Ovary (tissue), 9 donors: ENCODE results near the gene GRIK4. TPM values are rescaled to one million over a fixed set of nuclear protein-coding genes. Genes with fewer than 3 reads are reported as not detected.

Experiments
- DNase-seq, 5 donors: peaks; one replicate each; pipeline ENCODE4 v3.0.0-alpha.2; 2019 to 2020
- H3K27ac ChIP-seq, 2 donors: fragments of 200-600 bp; one replicate each; pipeline versions ENCODE4 v1.5.1 to v1.8.0; 2019 to 2022
- H3K27me3 ChIP-seq: fragments of 200-600 bp; one replicate; pipeline ENCODE4 v1.8.0; 2022
- H3K36me3 ChIP-seq: fragments of 200-600 bp; sonication (generic); one replicate; pipeline ENCODE4 v1.5.1; 2019
- H3K4me1 ChIP-seq: one replicate; pipeline ENCODE4 v1.8.1; 2013; ENCODE audit warnings: mild to moderate bottlenecking, moderate library complexity; ENCODE audit not compliant: insufficient read depth
- H3K4me3 ChIP-seq: fragments of 200-600 bp; sonication (generic); one replicate; pipeline ENCODE4 v1.5.1; 2017
- H3K9me3 ChIP-seq, 2 donors: fragments of 200-600 bp in 1 of 2; sonication (generic) in 1 of 2; one replicate each; pipeline versions ENCODE4 v1.5.1 to v1.8.1; 2013 to 2019; ENCODE audit warnings: mild to moderate bottlenecking in 1 of 2, moderate library complexity in 1 of 2
- EP300 ChIP-seq: sonication (generic); formaldehyde crosslinking; IDR thresholded peaks from one replicate; pipeline ENCODE4 v1.6.1; 2017; ENCODE audit warnings: antibody characterized with exemption
- POLR2A ChIP-seq: fragments of 450-650 bp; IDR thresholded peaks from one replicate; pipeline ENCODE4 v1.6.1; 2017; ENCODE audit warnings: antibody characterized with exemption, mild to moderate bottlenecking, moderate library complexity
- WGBS, 3 donors: extraction: QIAGEN DNeasy Blood & Tissue Kit in 1 of 3; methylation state at CpG; one replicate each; pipeline versions ENCODE4 v1.1.5 to v1.1.7; 2013 to 2017; 5-methylcytosine and 5-hydroxymethylcytosine counted together
- intact Hi-C, 4 donors: fragments of 100-400 bp; cut with DNase I; formaldehyde crosslinking; loops; one replicate each; pipeline versions ENCODE4 v1.11.0 to v1.15.1; 2022 to 2023
- polyA plus RNA-seq, 2 donors: library from polyadenylated mRNA; stranded (reverse); fragments of 200-250 nt in 1 of 2; fragments of 350-450 nt in 1 of 2; fragmentation: Illumina TruSeq in 1 of 2; extraction: RNeasy Lipid Tissue Mini Kit (QIAGEN cat#74804) in 1 of 2; gene quantifications; one replicate each; pipeline ENCODE4 v1.2.3, GENCODE V29; 2013 to 2014
- total RNA-seq, 7 donors: library from RNA; depleted of rRNA in 2 of 7; stranded (reverse); fragments of >200 nt in 2 of 7; fragmentation: NEBNext Ultra II Directional in 3 of 7; extraction: Animal tissue kit (Norgen Biotek cat#: 25700) in 3 of 7; gene quantifications; one replicate each; pipeline versions ENCODE4 v1.1.0 to v1.2.4, GENCODE V29; 2016 to 2023
- TF ChIP-seq, protein P1 (sequence below), 3 donors: fragments of 450-650 bp in 2 of 3; fragments of 200-600 bp in 1 of 3; IDR thresholded peaks; one replicate each; pipeline versions ENCODE4 v1.5.1 to v1.8.0; 2016 to 2022; ENCODE audit warnings: antibody characterized with exemption in 3 of 3, mild to moderate bottlenecking in 1 of 3
- donor health status: DM: no; HTN: no; CAD: no; lungs with moderate emphysema.
- donor health status: DM: no; HTN: no; CAD: no.
- donor health status: Bipolar disorder and iron deficiency.
- donor health status: DM: yes; HTN: yes; CAD: no.
- donor health status: DM: no; HTN: no; CAD: no.
- donor health status: DM: yes; HTN: yes; CAD: no.

Gene GRIK4
- total and polyA plus RNA-seq, 9 donors = 1.3 to 13.4 (median 2.3) TPM

DNA sequence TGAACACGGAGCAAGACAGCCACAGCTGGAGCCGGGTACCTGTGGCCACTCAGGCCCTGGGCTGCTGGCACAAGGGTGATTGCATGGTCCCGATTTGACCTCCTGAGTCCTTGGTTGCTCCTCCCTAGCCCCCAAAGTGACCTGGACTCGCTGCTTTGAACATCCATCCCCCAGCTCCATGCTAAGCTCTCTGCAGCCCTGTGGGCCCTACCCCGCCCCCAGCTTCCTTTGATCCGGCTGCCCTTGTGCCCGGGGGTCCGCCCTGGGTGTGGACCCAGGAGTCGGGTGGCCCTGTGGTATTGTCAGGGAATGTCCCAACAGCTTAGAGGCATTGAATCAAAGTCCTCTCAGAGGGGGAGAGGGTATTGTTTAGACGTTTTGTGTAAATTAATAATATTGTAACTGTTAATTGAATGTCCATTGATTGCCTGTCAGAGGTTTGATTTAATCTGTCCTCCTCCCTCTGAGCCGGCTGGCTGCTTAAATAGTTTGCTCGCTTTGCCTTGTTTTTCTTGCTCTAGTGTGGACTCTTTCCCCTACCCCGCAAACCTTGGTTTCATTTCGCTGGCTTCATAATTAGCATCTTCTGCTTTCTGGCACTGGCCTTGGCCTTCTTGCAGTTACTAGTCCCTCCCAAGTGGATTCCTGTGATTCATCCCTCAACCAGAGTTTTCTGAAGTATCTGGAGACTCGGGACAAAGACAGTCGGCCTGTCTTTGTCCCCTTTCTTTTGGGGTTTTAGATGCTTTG is 20.7 kb downstream of the GRIK4 start:
- TF ChIP-seq, protein P1, sequence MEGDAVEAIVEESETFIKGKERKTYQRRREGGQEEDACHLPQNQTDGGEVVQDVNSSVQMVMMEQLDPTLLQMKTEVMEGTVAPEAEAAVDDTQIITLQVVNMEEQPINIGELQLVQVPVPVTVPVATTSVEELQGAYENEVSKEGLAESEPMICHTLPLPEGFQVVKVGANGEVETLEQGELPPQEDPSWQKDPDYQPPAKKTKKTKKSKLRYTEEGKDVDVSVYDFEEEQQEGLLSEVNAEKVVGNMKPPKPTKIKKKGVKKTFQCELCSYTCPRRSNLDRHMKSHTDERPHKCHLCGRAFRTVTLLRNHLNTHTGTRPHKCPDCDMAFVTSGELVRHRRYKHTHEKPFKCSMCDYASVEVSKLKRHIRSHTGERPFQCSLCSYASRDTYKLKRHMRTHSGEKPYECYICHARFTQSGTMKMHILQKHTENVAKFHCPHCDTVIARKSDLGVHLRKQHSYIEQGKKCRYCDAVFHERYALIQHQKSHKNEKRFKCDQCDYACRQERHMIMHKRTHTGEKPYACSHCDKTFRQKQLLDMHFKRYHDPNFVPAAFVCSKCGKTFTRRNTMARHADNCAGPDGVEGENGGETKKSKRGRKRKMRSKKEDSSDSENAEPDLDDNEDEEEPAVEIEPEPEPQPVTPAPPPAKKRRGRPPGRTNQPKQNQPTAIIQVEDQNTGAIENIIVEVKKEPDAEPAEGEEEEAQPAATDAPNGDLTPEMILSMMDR (IDR thresholded peaks at IDR 0.05) = no peak
- TF ChIP-seq POLR2A (no peak), EP300 (no peak)
- Histone ChIP-seq H3K27ac (peak overlapping the region in 1 of 2 donors; percentile 53), H3K4me1 (peaks cover 8% of the 10 kb centered on the region), H3K4me3 (no peak overlapping the region), H3K27me3 (no peaks in the 10 kb centered on the region), H3K36me3 (no peaks in the 10 kb centered on the region), H3K9me3 (no peaks in the 10 kb centered on the region)
- DNase-seq = peak in 3 of 5 donors; percentile 48 to 68 (median 55)
- 31 to 46% (median 37%) methylated on average over 15 to 16 of the region's 16 CpGs for WGBS, 3 donors
- intact Hi-C loops = no loop called here

DNA sequence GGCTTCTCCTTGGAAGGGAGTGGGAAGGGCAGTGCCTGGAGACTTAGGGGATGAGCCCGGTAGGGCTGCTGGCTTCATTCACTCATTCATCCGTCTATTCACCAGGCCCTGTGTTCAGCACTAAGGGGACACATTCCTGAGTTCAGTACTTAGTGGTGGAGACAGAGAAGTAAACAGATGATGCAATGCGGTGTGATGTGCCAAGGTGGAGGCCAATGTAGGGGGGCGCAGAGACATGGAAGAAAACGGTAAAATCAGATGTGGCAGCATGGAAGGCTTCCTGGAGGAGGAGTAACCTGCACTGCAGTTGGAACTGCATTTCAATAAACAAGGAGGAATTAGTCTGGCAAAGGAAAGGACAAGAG is 21.3 kb downstream of the GRIK4 start:
- H3K27me3 ChIP-seq = no peaks in the 10 kb centered on the region
- WGBS, 3 donors = 35 to 42% (median 36%) methylated on average over 5 of the region's 5 CpGs
- no peaks in the 10 kb centered on the region for H3K36me3 ChIP-seq
- H3K27ac ChIP-seq = peak overlapping the region in 1 of 2 donors; percentile 53
- peak in 1 of 5 donors; percentile 64 for DNase-seq
- no peak overlapping the region for H3K4me3 ChIP-seq
- peaks cover 6% of the 10 kb centered on the region for H3K4me1 ChIP-seq
- TF ChIP-seq EP300 (no peak), POLR2A (no peak)
- TF ChIP-seq, protein P1 (IDR thresholded peaks at IDR 0.05) = no peak
- H3K9me3 ChIP-seq = no peaks in the 10 kb centered on the region
- intact Hi-C loops = no loop called here

DNA sequence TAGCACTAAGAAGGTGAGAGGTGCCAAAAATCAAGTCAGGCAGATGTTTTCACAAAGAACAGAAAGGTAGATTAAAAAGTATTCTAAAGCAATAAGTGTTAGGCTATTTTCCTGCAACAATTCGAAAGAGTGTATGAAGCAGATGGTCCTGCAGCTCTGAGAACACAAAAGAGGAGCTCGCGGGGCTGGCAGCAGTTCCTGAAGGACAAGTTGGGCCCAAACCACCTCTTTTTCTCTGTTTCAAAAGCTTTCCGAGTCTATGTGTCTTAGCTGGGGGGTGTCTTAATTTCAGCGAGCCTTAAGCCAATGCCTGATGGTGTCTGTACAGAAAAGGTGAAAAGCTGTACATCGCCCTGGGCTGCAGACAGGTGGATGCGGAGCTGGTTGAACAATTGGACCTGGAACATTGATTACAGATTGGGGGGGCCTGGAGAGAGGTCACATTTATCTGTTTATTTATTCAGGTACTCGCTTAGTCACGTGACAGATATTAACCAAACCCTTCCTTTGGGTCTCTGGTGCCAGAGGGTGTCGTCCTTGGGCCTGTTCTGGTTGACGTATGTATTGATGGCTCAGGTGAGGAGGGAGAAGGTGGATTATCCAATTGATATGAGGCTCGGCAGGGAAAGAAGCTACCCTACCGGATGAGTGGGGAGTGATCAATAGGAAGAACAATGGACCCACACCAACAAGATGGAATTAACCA is 24.7 kb downstream of the GRIK4 start:
- TF ChIP-seq POLR2A (no peak), EP300 (no peak)
- TF ChIP-seq, protein P1 (IDR thresholded peaks at IDR 0.05) = no peak
- Histone ChIP-seq H3K27me3 (no peaks in the 10 kb centered on the region), H3K36me3 (no peaks in the 10 kb centered on the region), H3K27ac (no peak overlapping the region), H3K4me3 (no peak overlapping the region), H3K4me1 (peaks cover 6% of the 10 kb centered on the region), H3K9me3 (no peaks in the 10 kb centered on the region)
- intact Hi-C loops = no loop called here
- 92 to 94% (median 93%) methylated on average over 13 of the region's 13 CpGs for WGBS, 3 donors
- DNase-seq = no peak

DNA sequence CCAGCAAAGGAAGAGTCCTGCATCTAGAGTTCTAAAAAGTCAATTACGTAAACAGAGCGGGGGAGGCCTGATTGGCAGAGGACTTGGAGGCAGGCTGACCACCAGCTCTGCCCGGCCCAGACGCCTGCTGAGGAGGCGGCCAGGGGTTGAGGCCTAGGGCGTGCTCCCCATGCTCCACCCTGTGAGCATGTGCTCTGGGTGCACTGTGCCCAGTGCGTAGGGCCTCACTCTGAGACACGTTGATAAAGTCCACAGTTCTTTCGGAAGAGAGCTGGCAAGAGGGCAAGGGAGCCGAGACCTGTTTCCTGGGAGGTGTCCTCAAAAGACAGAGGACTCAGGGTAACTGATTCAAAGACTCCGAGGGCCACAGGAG is 25.2 kb downstream of the GRIK4 start:
- intact Hi-C loops = no loop called here
- WGBS, 3 donors = 91 to 94% (median 92%) methylated on average over 11 of the region's 11 CpGs
- no peak for DNase-seq
- Histone ChIP-seq H3K27me3 (no peaks in the 10 kb centered on the region), H3K4me3 (no peak overlapping the region), H3K9me3 (no peaks in the 10 kb centered on the region), H3K27ac (no peak overlapping the region), H3K36me3 (no peaks in the 10 kb centered on the region), H3K4me1 (peaks cover 6% of the 10 kb centered on the region)
- TF ChIP-seq, protein P1 (IDR thresholded peaks at IDR 0.05) = no peak
- TF ChIP-seq EP300 (no peak), POLR2A (no peak)
